OCI-LY7 (cell line): ENCODE data around the gene RBM28.

Source experiments
- EZH2phosphoT487 ChIP-seq: fragments of 200-600 bp; sonication (generic); IDR thresholded peaks from 2 replicates; pipeline ENCODE4 v1.6.1; 2018; ENCODE audit warnings: low read depth, borderline replicate concordance, mild to moderate bottlenecking, mixed run types, antibody characterized with exemption, low read length, moderate library complexity, mixed read lengths
- TF ChIP-seq, protein P1 (sequence below): fragments of 200-600 bp; sonication (generic); conservative IDR thresholded peaks from 2 replicates; pipeline ENCODE4 v1.5.1; 2014; ENCODE audit warnings: mild to moderate bottlenecking, antibody characterized with exemption, low read length, moderate library complexity, mixed read lengths

DNA sequence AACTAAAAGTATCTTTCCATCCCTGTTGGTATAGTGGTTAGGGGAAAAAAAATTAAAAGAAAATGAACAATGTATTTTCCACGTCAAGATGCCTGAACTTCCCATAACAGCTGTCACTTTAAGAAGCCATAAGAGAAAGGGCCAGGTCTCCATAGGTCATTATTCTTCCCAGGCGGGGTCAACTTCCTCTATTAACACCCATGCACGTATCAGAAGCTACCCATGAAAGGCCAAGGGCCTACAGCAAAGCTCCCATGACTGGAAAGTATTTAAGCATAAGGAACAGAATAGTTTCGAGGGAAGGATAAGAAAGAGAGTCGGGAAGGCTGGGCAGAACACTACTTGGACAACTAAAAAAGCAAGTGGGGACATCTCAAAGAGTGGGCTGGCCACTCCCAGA lies 40.1 kb downstream of the RBM28 start:
- no peak for TF ChIP-seq EZH2phosphoT487
- TF ChIP-seq, protein P1, sequence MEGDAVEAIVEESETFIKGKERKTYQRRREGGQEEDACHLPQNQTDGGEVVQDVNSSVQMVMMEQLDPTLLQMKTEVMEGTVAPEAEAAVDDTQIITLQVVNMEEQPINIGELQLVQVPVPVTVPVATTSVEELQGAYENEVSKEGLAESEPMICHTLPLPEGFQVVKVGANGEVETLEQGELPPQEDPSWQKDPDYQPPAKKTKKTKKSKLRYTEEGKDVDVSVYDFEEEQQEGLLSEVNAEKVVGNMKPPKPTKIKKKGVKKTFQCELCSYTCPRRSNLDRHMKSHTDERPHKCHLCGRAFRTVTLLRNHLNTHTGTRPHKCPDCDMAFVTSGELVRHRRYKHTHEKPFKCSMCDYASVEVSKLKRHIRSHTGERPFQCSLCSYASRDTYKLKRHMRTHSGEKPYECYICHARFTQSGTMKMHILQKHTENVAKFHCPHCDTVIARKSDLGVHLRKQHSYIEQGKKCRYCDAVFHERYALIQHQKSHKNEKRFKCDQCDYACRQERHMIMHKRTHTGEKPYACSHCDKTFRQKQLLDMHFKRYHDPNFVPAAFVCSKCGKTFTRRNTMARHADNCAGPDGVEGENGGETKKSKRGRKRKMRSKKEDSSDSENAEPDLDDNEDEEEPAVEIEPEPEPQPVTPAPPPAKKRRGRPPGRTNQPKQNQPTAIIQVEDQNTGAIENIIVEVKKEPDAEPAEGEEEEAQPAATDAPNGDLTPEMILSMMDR: no peak
